Neural crest cell (in vitro differentiated cells): ENCODE measurements around the gene ERCC1. TPM values are rescaled to one million over a fixed set of nuclear protein-coding genes. Genes with fewer than 3 reads are reported as not detected.
A peak's percentile ranks its signal among the peaks of the same experiment; 100 is the strongest.

Experiments used
- DNase-seq: peaks from one replicate; pipeline ENCODE4 v3.0.0; 2021; ENCODE audit warnings: low read depth, mixed read lengths, low spot score
- H3K27ac Mint-ChIP-seq: one replicate; pipeline ENCODE4 v1.8.0; 2021; ENCODE audit warnings: mild to moderate bottlenecking, mixed read lengths; ENCODE audit not compliant: unreplicated experiment
- H3K27me3 Mint-ChIP-seq: 2 replicates; pipeline ENCODE4 v1.8.0; 2021; ENCODE audit warnings: low read depth, mild to moderate bottlenecking, mixed read lengths
- H3K36me3 Mint-ChIP-seq: 2 replicates; pipeline ENCODE4 v1.8.0; 2021; ENCODE audit warnings: low read depth, mild to moderate bottlenecking, mixed read lengths
- H3K4me1 Mint-ChIP-seq: 2 replicates; pipeline ENCODE4 v1.8.0; 2021; ENCODE audit warnings: mixed read lengths
- H3K4me3 Mint-ChIP-seq: one replicate; pipeline ENCODE4 v1.8.0; 2021; ENCODE audit warnings: mild to moderate bottlenecking, mixed read lengths
- H3K9me3 Mint-ChIP-seq: 2 replicates; pipeline ENCODE4 v1.8.0; 2021; ENCODE audit warnings: mixed read lengths
- CTCF ChIP-seq: fragments of 200-600 bp; sonication (generic); conservative IDR thresholded peaks from 2 replicates; pipeline ENCODE4 v1.5.0; 2021; ENCODE audit warnings: antibody characterized with exemption, mild to moderate bottlenecking
- total RNA-seq: library from RNA; stranded (reverse); gene quantifications from 2 replicates; pipeline ENCODE4 v1.2.1, GENCODE V29; 2021

The ERCC1 gene
- total RNA-seq, 1 donor from 2014 or later, result 115 TPM

DNA sequence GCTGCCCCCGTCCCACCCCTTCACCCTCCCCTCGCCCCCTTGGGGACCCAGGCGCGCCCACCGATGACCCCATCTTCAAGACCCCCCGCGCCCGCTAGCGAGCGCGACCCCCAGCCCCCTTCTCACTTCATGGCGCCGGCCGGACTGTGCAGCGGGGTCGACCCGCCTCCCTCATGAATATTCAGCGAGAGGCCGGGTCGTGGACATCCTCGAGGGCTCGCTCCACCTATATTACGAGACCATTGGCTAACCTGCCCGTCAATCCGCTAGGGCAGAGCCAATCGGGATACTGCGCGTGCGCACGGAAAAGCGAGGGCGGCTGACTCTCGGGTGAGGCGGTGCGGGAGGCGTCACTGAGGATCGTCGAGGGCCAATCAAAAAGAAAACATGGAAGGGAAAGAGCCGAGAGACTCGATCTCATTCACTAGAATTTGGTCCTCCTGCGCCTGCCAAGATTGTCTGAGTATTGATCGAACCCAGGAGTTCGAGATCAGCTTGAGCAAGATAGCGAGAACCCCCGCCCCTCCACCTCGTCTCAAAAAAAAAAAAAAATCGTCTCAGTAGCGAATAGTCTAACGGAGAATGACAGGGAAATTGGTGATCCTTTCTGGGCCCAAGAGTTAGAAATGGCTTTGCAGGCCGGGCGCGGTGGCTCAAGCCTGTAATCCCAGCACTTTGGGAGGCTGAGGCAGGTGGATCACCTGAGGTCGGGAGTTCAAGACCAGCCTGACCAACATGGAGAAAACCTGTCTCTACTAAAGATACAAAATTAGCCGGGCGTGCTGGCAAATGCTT lies 53.1 kb downstream of the ERCC1 start, which contains the start of gene ERCC2:
Gene ERCC2, minus strand, starts transcription at position 164 of the 795 bp plus-strand sequence. Its CDS starts 33 bp downstream, at position 131.
- Mint-ChIP-seq H3K36me3 (no peaks in the 10 kb centered on the region), H3K4me3 (peak within 1 kb of the TSS; percentile 91), H3K4me1 (peaks cover 22% of the 10 kb centered on the region), H3K9me3 (no peaks in the 10 kb centered on the region), H3K27me3 (no peaks in the 10 kb centered on the region), H3K27ac (peak within 1 kb of the TSS; percentile 100)
- peak; percentile 100 for DNase-seq
- no peak for TF ChIP-seq CTCF

GRCh38 chr19:45368737-45369340 lies 54.9 kb downstream of the ERCC1 start:
- DNase-seq, result no peak
- Mint-ChIP-seq H3K27ac (peak overlapping the region; percentile 12), H3K4me3 (peak overlapping the region; percentile 86), H3K36me3 (no peaks in the 10 kb centered on the region), H3K4me1 (peaks cover 22% of the 10 kb centered on the region), H3K9me3 (no peaks in the 10 kb centered on the region), H3K27me3 (no peaks in the 10 kb centered on the region)
- TF ChIP-seq CTCF, result no peak

DNA sequence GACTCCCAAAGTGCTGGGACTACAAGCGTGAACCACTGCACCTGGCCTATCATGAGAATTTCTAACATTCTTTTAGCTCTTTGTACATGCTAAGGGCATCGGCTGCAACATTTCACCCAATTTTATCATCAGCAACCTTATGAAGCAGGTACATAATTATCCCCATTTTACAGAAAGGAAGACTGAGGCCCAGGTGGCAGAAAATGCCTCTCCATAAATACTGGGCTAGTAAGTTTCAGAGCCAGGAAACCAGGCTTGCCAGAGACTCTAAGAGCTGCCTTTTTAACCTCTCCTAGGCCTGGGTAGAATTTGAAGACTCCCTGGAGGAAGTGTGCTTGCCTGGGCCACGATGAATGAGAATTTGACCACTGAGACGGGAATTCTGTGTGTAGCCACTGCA lies 55.6 kb downstream of the ERCC1 start:
- Mint-ChIP-seq H3K4me3 (peak overlapping the region; percentile 20), H3K27me3 (no peaks in the 10 kb centered on the region), H3K4me1 (peaks cover 22% of the 10 kb centered on the region), H3K36me3 (no peaks in the 10 kb centered on the region), H3K27ac (no peak overlapping the region), H3K9me3 (no peaks in the 10 kb centered on the region)
- DNase-seq, result no peak
- TF ChIP-seq CTCF, result no peak

DNA sequence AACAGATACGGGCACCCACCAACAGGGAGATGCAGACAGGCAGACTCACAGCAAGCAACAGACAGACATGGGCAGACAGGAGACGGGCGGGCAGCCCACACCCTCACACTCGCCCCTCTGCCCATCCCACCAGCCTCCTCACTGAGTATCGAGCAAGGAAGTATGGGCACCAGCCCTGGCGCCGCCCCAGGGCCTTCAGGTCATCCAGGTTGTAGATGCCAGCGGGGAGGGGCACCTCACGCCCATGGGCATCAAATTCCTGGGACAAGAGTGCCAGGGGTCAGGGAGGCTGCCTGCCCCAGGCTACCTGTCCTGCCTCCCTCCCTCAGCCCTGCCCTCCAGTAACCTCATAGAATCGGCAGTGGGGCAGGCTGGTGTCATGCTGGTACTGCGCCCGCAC lies 59.0 kb downstream of the ERCC1 start:
- Mint-ChIP-seq H3K27me3 (no peaks in the 10 kb centered on the region), H3K4me3 (no peak overlapping the region), H3K9me3 (no peaks in the 10 kb centered on the region), H3K4me1 (peaks cover 12% of the 10 kb centered on the region), H3K27ac (peak overlapping the region; percentile 67), H3K36me3 (no peaks in the 10 kb centered on the region)
- no peak for TF ChIP-seq CTCF
- no peak for DNase-seq

DNA sequence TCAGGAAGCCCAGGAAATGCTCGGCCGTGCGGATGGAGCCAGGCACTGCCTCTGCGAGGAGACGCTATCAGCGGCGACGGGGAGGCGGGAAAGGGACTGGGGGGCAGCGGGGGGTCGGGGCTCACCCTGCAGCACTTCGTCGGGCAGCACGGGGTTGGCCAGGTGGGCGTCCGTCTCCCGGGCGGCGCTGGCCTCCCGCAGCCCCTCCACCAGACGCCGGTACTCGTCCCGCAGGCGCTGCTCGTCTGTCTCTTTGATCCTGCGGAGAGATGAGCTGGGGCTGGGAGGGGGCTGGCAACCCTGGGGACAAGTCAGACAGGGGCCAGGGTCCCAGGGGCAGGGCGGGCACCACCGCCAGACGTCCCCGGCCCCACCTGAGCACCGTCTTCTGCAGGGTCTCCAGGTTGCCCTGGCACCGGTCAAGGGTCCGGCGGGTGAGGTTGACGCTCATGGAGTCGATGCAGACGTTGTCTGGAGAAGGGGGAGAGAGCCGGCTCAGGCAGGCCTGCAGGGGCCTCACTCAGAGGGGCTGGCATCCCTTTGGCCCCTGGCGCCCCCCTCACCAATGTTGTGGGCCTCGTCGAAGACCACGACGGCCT lies 59.8 kb downstream of the ERCC1 start:
- no peaks in the 10 kb centered on the region for H3K27me3 Mint-ChIP-seq
- H3K36me3 Mint-ChIP-seq, result no peaks in the 10 kb centered on the region
- TF ChIP-seq CTCF, result no peak
- H3K9me3 Mint-ChIP-seq, result no peaks in the 10 kb centered on the region
- DNase-seq, result no peak
- no peak overlapping the region for H3K4me3 Mint-ChIP-seq
- peaks cover 10% of the 10 kb centered on the region for H3K4me1 Mint-ChIP-seq
- H3K27ac Mint-ChIP-seq, result no peak overlapping the region
